Heart left ventricle (tissue), 16 donors: ENCODE results near the gene KCNK7. TPM values are rescaled to one million over a fixed set of nuclear protein-coding genes. Genes with fewer than 3 reads are reported as not detected.
A peak's percentile ranks its signal among the peaks of the same experiment; 100 is the strongest.

Source experiments
- ATAC-seq, 4 donors: fragments of 200-7000 bp; cut with Tn5 transposase; one replicate each; pipeline ENCODE4 v1.9.1; 2020 to 2022; ENCODE audit warnings: moderate library complexity in 4 of 4, mild to moderate bottlenecking in 3 of 4, moderate number of reproducible peaks in 1 of 4
- DNase-seq, 5 donors: peaks; one replicate each; pipeline ENCODE4 v3.0.0-alpha.2; 2020
- H3K27ac ChIP-seq, 12 donors: fragments of 200-600 bp; sonication (generic) in 4 of 12; one replicate each; pipeline versions ENCODE4 v1.5.0 to v1.8.0; 2016 to 2022; ENCODE audit warnings: mild to moderate bottlenecking in 2 of 12
- H3K27me3 ChIP-seq, 9 donors: fragments of 200-600 bp; sonication (generic) in 2 of 9; one replicate each; pipeline versions ENCODE4 v1.5.1 to v1.8.0; 2016 to 2022; ENCODE audit warnings: mild to moderate bottlenecking in 3 of 9
- H3K36me3 ChIP-seq, 9 donors: fragments of 200-600 bp; sonication (generic) in 2 of 9; one replicate each; pipeline versions ENCODE4 v1.5.0 to v1.8.0; 2018 to 2022; ENCODE audit warnings: mild to moderate bottlenecking in 2 of 9
- H3K4me1 ChIP-seq, 12 donors: fragments of 200-600 bp; sonication (generic) in 4 of 12; one replicate each; pipeline versions ENCODE4 v1.5.0 to v1.8.0; 2016 to 2022; ENCODE audit warnings: mild to moderate bottlenecking in 3 of 12
- H3K4me3 ChIP-seq, 12 donors: fragments of 200-600 bp; sonication (generic) in 4 of 12; one replicate each; pipeline versions ENCODE4 v1.5.0 to v1.8.0; 2017 to 2022; ENCODE audit warnings: mild to moderate bottlenecking in 9 of 12, moderate library complexity in 4 of 12
- H3K9me3 ChIP-seq, 12 donors: fragments of 200-600 bp; sonication (generic) in 4 of 12; one replicate each; pipeline versions ENCODE4 v1.5.0 to v1.8.0; 2016 to 2022; ENCODE audit warnings: mild to moderate bottlenecking in 1 of 12
- POLR2A ChIP-seq, 2 donors: fragments of 450-650 bp; IDR thresholded peaks; one replicate each; pipeline ENCODE4 v1.6.1; 2017; ENCODE audit warnings: antibody characterized with exemption in 2 of 2, mild to moderate bottlenecking in 2 of 2, moderate library complexity in 2 of 2
- WGBS, 4 donors: extraction: QIAGEN DNeasy Blood & Tissue Kit in 2 of 4; methylation state at CpG; one replicate each; pipeline versions ENCODE4 v1.1.5 to v1.1.7; 2013 to 2018; 5-methylcytosine and 5-hydroxymethylcytosine counted together
- intact Hi-C, 10 donors: fragments of 100-400 bp; cut with DNase I; formaldehyde crosslinking; loops; one replicate each; pipeline versions ENCODE4 v1.11.1 to v1.14.2; 2022
- polyA plus RNA-seq, 2 donors: library from polyadenylated mRNA; stranded (reverse); fragments of 200-250 nt; gene quantifications; one replicate each; pipeline ENCODE4 v1.2.3, GENCODE V29; 2013
- total RNA-seq, 9 donors: library from RNA; depleted of rRNA in 2 of 9; stranded (reverse); fragments of >200 nt in 2 of 9; fragmentation: NEBNext Ultra II Directional in 3 of 9; extraction: Animal tissue kit (Norgen Biotek cat#: 25700) in 3 of 9; gene quantifications; one replicate each; pipeline versions ENCODE4 v1.1.0 to v1.2.4, GENCODE V29; 2016 to 2023
- TF ChIP-seq, protein P1 (sequence below), 12 donors: fragments of 200-600 bp; sonication (generic) in 4 of 12; IDR thresholded peaks; one replicate each; pipeline versions ENCODE4 v1.5.0 to v1.8.0; 2018 to 2022; ENCODE audit warnings: antibody characterized with exemption in 12 of 12, mild to moderate bottlenecking in 5 of 12
- donor health status: ischemic (EF 13 %, LVEDD 7.1; RV severe dilation, severe dysfunction).
- donor health status: healthy with polysubstance abuse.
- donor health status: DM: no; HTN: yes; CAD: no.
- donor health status: DM: no; HTN: no; CAD: no.
- donor health status: ischemic (EF 25% LVEDD 6.9; RV normal size, moderate dysfunction).
- donor health status: ischemic (EF 25% LVEDD 5.7; RV mildly dilated, moderate dysfunction).
- donor health status: healthy.
- donor health status: DM: yes; HTN: yes; CAD: no.
- donor health status: ischemic (EF 35%, LVEDD 5.7; RV mildly dilated, moderate dysfunction).
- donor health status: nonischemic (EF 11% LVEDD 7.7; RV severe dilation, severe dysfunction).
- donor health status: DM: yes; HTN: yes; CAD: no.
- donor health status: PGD.
- donor health status: ischemic (EF 29% LVEDD 5.4; RV normal size, mild dysfunction).
- donor health status: nonischemic (EF 23%, LVEDD 6.1; RV moderate dilation, normal function).

Gene KCNK7
- total and polyA plus RNA-seq, 11 donors, result 0.18 to 1.6 (median 0.42) TPM; not detected in 2

- intact Hi-C loops, result loop anchor here in 3 of 10 donors (2.0 to 10.0 kb wide), 4 partner anchors 18 to 180 kb away; partner anchors contain the start of gene KAT5 (in 1 of the 3)
- ATAC-seq (no peak), DNase-seq (peak in 1 of 5 donors; percentile 65)
- Histone ChIP-seq H3K4me3 (no peak overlapping the region), H3K36me3 (peaks cover 0 to 80% (median 60%) of the 10 kb centered on the region in 9 donors), H3K27ac (no peak overlapping the region), H3K4me1 (peaks cover 0 to 41% (median 26%) of the 10 kb centered on the region in 12 donors), H3K27me3 (no peaks in the 10 kb centered on the region), H3K9me3 (no peaks in the 10 kb centered on the region)
- 94 to 95% (median 94%) methylated on average over 41 to 46 of the region's 46 CpGs for WGBS, 4 donors
- no peak for TF ChIP-seq POLR2A (IDR thresholded peaks at IDR 0.05)
- TF ChIP-seq, protein P1, sequence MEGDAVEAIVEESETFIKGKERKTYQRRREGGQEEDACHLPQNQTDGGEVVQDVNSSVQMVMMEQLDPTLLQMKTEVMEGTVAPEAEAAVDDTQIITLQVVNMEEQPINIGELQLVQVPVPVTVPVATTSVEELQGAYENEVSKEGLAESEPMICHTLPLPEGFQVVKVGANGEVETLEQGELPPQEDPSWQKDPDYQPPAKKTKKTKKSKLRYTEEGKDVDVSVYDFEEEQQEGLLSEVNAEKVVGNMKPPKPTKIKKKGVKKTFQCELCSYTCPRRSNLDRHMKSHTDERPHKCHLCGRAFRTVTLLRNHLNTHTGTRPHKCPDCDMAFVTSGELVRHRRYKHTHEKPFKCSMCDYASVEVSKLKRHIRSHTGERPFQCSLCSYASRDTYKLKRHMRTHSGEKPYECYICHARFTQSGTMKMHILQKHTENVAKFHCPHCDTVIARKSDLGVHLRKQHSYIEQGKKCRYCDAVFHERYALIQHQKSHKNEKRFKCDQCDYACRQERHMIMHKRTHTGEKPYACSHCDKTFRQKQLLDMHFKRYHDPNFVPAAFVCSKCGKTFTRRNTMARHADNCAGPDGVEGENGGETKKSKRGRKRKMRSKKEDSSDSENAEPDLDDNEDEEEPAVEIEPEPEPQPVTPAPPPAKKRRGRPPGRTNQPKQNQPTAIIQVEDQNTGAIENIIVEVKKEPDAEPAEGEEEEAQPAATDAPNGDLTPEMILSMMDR (IDR thresholded peaks at IDR 0.05), result no peak
These were observed 39.5 kb upstream of the KCNK7 start for GRCh38 chr11:65634905-65635731.

- Histone ChIP-seq H3K36me3 (peaks cover 0 to 81% (median 67%) of the 10 kb centered on the region in 9 donors), H3K27ac (no peak overlapping the region), H3K4me1 (peaks cover 0 to 37% (median 19%) of the 10 kb centered on the region in 12 donors), H3K4me3 (no peak overlapping the region), H3K27me3 (no peaks in the 10 kb centered on the region), H3K9me3 (no peaks in the 10 kb centered on the region)
- peak in 1 of 5 donors; percentile 55 for DNase-seq
- no peak for ATAC-seq
- WGBS, 4 donors, result 85 to 95% (median 93%) methylated on average over 10 to 11 of the region's 11 CpGs
- intact Hi-C loops, result loop anchor here in 3 of 10 donors (2.0 to 10.0 kb wide), 3 partner anchors 18 to 180 kb away; no protein-coding TSS in a partner anchor
- TF ChIP-seq, protein P1 (IDR thresholded peaks at IDR 0.05), result no peak
- no peak for TF ChIP-seq POLR2A (IDR thresholded peaks at IDR 0.05)
These were observed 38.8 kb upstream of the KCNK7 start for GRCh38 chr11:65634440-65634839.

- peak in 1 of 5 donors; percentile 53 for DNase-seq
- WGBS, 4 donors, result 91 to 93% (median 93%) methylated on average over 14 of the region's 14 CpGs
- H3K9me3 ChIP-seq, result no peaks in the 10 kb centered on the region
- no peak overlapping the region for H3K27ac ChIP-seq
- ATAC-seq, result no peak
- H3K36me3 ChIP-seq, result peaks cover 0 to 84% (median 70%) of the 10 kb centered on the region in 9 donors
- no peaks in the 10 kb centered on the region for H3K27me3 ChIP-seq
- no peak overlapping the region for H3K4me3 ChIP-seq
- no peak for TF ChIP-seq POLR2A (IDR thresholded peaks at IDR 0.05)
- TF ChIP-seq, protein P1 (IDR thresholded peaks at IDR 0.05), result no peak
- peaks cover 0 to 33% (median 15%) of the 10 kb centered on the region in 12 donors for H3K4me1 ChIP-seq
- intact Hi-C loops, result loop anchor here in 3 of 10 donors (2.0 to 10.0 kb wide), 3 partner anchors 17 to 181 kb away; no protein-coding TSS in a partner anchor
These were observed 38.5 kb upstream of the KCNK7 start for GRCh38 chr11:65634109-65634436.

DNA sequence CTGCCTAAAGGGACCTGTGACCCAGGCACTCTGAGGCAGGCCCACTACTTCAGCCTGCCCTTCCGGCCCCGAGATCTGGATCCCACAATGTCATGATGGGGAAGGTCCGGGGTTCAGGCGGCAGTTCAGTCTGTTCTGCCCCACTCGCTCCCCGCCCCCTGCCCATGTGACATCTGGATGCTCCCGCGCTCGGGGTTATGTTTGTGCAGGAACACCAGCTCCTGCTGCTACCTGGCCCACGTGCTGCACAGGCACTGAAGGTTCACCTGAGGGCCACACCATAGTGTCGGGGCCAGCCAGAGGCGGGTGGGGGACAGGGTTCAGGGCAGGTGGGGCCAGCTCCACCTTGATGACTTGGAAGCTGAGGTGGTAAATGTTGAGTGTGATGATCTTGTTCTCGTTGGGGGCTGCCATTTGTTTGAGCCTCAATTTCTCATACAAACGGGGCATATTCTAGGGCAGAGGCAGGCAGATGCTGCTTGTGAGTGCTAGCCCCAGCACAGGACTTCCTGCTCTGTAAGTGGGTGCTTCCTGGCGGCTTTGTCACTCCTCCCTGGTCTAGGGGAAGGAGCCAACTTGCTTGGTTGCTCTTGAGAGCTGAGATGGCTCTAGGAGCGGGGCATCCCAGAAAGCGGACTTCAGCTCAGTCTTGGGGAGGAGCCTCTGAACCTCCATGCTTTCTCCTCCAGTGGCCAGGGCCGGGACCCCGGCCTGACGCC lies 37.9 kb upstream of the KCNK7 start:
- no peak overlapping the region for H3K4me3 ChIP-seq
- H3K27ac ChIP-seq, result no peak overlapping the region
- WGBS, 4 donors, result 87 to 93% (median 88%) methylated on average over 12 to 20 of the region's 20 CpGs
- H3K4me1 ChIP-seq, result peaks cover 0 to 28% (median 12%) of the 10 kb centered on the region in 12 donors
- ATAC-seq (no peak), DNase-seq (peak in 1 of 5 donors; percentile 51)
- H3K9me3 ChIP-seq, result no peaks in the 10 kb centered on the region
- H3K27me3 ChIP-seq, result no peaks in the 10 kb centered on the region
- H3K36me3 ChIP-seq, result peaks cover 0 to 90% (median 75%) of the 10 kb centered on the region in 9 donors
- TF ChIP-seq, protein P1 (IDR thresholded peaks at IDR 0.05), result no peak
- no peak for TF ChIP-seq POLR2A (IDR thresholded peaks at IDR 0.05)
- intact Hi-C loops, result loop anchor here in 3 of 10 donors (2.0 to 10.0 kb wide), 3 partner anchors 17 to 181 kb away; no protein-coding TSS in a partner anchor
